Activated effector memory CD4-positive, alpha-beta T cell treated with anti-CD3 and anti-CD28 coated beads, Interleukin-2, amount 50 U/mL, for 16 hours (primary cell): ENCODE measurements around the gene KDM4B.

Experiments used
- DNase-seq: peaks from one replicate; pipeline ENCODE4 v3.0.0-alpha.2; 2020

Gene KDM4B

GRCh38 chr19:5036698-5037563 lies 68.0 kb downstream of the KDM4B start:
- DNase-seq = no peak

GRCh38 chr19:5037936-5038335 lies 69.0 kb downstream of the KDM4B start:
- DNase-seq = no peak

- no peak for DNase-seq
Observed at GRCh38 chr19:5038631-5039271, 69.8 kb downstream of the KDM4B start.

- no peak for DNase-seq
Observed at GRCh38 chr19:5039642-5040543, 71.0 kb downstream of the KDM4B start.

GRCh38 chr19:5040544-5041167 lies 71.7 kb downstream of the KDM4B start:
- no peak for DNase-seq

- DNase-seq = no peak
Observed at GRCh38 chr19:5041168-5041912, 72.4 kb downstream of the KDM4B start.

- DNase-seq = no peak
Observed at GRCh38 chr19:5041913-5042187, 72.9 kb downstream of the KDM4B start.

GRCh38 chr19:5042556-5042955 lies 73.6 kb downstream of the KDM4B start:
- DNase-seq = no peak

GRCh38 chr19:5045029-5045428 lies 76.1 kb downstream of the KDM4B start:
- DNase-seq = no peak

GRCh38 chr19:5045956-5046338 lies 77.0 kb downstream of the KDM4B start:
- no peak for DNase-seq

GRCh38 chr19:5046339-5047039 lies 77.6 kb downstream of the KDM4B start:
- DNase-seq = no peak

GRCh38 chr19:5047251-5047935 lies 78.5 kb downstream of the KDM4B start:
- no peak for DNase-seq

- DNase-seq = peak; percentile 84
Observed at GRCh38 chr19:5048091-5048726, 79.3 kb downstream of the KDM4B start.

- DNase-seq = no peak
Observed at GRCh38 chr19:5048727-5049553, 80.0 kb downstream of the KDM4B start.

GRCh38 chr19:5049561-5049960 lies 80.6 kb downstream of the KDM4B start:
- DNase-seq = no peak

GRCh38 chr19:5050067-5050656 lies 81.2 kb downstream of the KDM4B start:
- DNase-seq = no peak

- DNase-seq = no peak
Observed at GRCh38 chr19:5050905-5051304, 82.0 kb downstream of the KDM4B start.

GRCh38 chr19:5051619-5052018 lies 82.7 kb downstream of the KDM4B start:
- DNase-seq = no peak

GRCh38 chr19:5052515-5052914 lies 83.6 kb downstream of the KDM4B start:
- DNase-seq = no peak
